SK-N-MC (cell line): Measurements from ENCODE around the gene PCSK6.

Experiments
- DNase-seq: peaks from one replicate; pipeline ENCODE4 v3.0.0-alpha.2; 2011; ENCODE audit warnings: low read depth, low spot score
- H3K27ac ChIP-seq: fragments of 200-600 bp; sonication (generic); 2 replicates; pipeline ENCODE4 v1.5.1; 2016; ENCODE audit warnings: mixed run types
- H3K36me3 ChIP-seq: fragments of 200-600 bp; sonication (generic); 2 replicates; pipeline ENCODE4 v1.6.1; 2017; ENCODE audit warnings: antibody characterized with exemption, low read length, mixed read lengths; ENCODE audit not compliant: insufficient read depth
- H3K4me3 ChIP-seq: fragments of 200-600 bp; sonication (generic); 2 replicates; pipeline ENCODE4 v1.5.1; 2016
- H3K9ac ChIP-seq: fragments of 200-600 bp; sonication (generic); 2 replicates; pipeline ENCODE4 v1.8.0; 2017; ENCODE audit warnings: mixed run types, mixed read lengths; ENCODE audit not compliant: insufficient read length
- H3K9me3 ChIP-seq: fragments of 200-600 bp; sonication (generic); 2 replicates; pipeline ENCODE4 v1.6.1; 2017; ENCODE audit warnings: low read depth, mild to moderate bottlenecking, antibody characterized with exemption, low read length, moderate library complexity, mixed read lengths
- EZH2 ChIP-seq: fragments of 200-600 bp; sonication (generic); IDR thresholded peaks from one replicate; pipeline ENCODE4 v1.6.1; 2017; ENCODE audit warnings: antibody characterized with exemption
- FOXP2 ChIP-seq: optimal IDR thresholded peaks from 2 replicates; pipeline ENCODE3; 2011; ENCODE audit warnings: mild to moderate bottlenecking, moderate library complexity; ENCODE audit not compliant: insufficient read depth; ENCODE audit errors: extremely low read length, control extremely low read depth
- POLR2AphosphoS5 ChIP-seq: IDR thresholded peaks from 2 replicates; pipeline ENCODE4 v1.6.1; 2012; ENCODE audit warnings: mild to moderate bottlenecking, low read depth, low read length, borderline replicate concordance

Gene PCSK6

GRCh38 chr15:101431748-101432147 is 57.8 kb downstream of the PCSK6 start:
- Histone ChIP-seq H3K4me3 (no peak overlapping the region), H3K9me3 (no peaks in the 10 kb centered on the region), H3K9ac (no peak overlapping the region), H3K36me3 (no peaks in the 10 kb centered on the region), H3K27ac (no peak overlapping the region)
- no peak for TF ChIP-seq FOXP2
- TF ChIP-seq EZH2: no peak
- no peak for TF ChIP-seq POLR2AphosphoS5
- DNase-seq: no peak

DNA sequence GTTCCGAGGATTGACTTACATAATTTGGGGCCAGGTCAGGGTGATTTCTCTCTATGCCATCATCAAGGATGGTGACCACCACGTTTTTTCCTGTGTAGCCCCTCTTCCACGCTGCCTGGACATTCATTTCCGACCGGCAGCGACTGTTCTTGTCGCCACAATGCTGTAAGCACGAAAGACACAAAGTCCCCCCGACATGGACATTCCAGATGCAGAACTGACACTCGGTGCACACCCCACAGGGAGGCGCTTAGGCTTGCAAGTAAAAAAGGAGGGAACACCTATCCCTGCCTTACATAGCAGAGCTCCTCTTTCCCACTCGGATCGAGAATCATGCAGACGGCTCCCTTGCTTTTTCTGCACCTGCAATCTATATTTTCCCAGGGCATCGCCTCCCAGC is 58.2 kb downstream of the PCSK6 start:
- no peak overlapping the region for H3K27ac ChIP-seq
- no peak overlapping the region for H3K9ac ChIP-seq
- no peaks in the 10 kb centered on the region for H3K9me3 ChIP-seq
- TF ChIP-seq POLR2AphosphoS5 (no peak), FOXP2 (no peak), EZH2 (no peak)
- no peak overlapping the region for H3K4me3 ChIP-seq
- no peak for DNase-seq
- no peaks in the 10 kb centered on the region for H3K36me3 ChIP-seq

- Histone ChIP-seq H3K9me3 (no peaks in the 10 kb centered on the region), H3K27ac (no peak overlapping the region), H3K36me3 (no peaks in the 10 kb centered on the region), H3K4me3 (no peak overlapping the region), H3K9ac (no peak overlapping the region)
- DNase-seq: no peak
- TF ChIP-seq POLR2AphosphoS5: no peak
- TF ChIP-seq EZH2: no peak
- no peak for TF ChIP-seq FOXP2
Observed at GRCh38 chr15:101429646-101430045, 59.9 kb downstream of the PCSK6 start.

DNA sequence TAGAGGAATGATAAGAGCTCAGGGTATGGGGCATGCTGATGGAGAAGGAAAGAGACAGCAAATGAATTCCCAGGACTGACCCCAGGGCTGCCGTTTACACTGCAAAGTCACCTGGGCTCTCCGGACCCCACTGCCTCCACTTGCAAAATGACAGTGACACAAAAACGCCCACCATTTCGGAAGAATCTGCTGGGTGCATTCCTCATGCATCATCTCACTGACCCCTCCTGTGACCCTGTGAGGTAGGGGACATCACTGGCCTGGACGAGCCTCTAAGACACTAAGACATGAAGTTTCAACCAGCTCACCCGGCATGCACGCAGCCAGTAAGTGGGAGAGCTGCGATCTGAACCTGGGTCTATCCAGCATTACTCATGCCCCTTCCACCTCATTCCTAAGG is 60.3 kb downstream of the PCSK6 start:
- DNase-seq: no peak
- H3K9ac ChIP-seq: no peak overlapping the region
- H3K9me3 ChIP-seq: no peaks in the 10 kb centered on the region
- H3K4me3 ChIP-seq: no peak overlapping the region
- no peaks in the 10 kb centered on the region for H3K36me3 ChIP-seq
- H3K27ac ChIP-seq: no peak overlapping the region
- TF ChIP-seq POLR2AphosphoS5: no peak
- no peak for TF ChIP-seq EZH2
- no peak for TF ChIP-seq FOXP2

- no peaks in the 10 kb centered on the region for H3K9me3 ChIP-seq
- H3K27ac ChIP-seq: no peak overlapping the region
- H3K36me3 ChIP-seq: no peaks in the 10 kb centered on the region
- H3K9ac ChIP-seq: no peak overlapping the region
- TF ChIP-seq FOXP2: no peak
- no peak for DNase-seq
- H3K4me3 ChIP-seq: no peak overlapping the region
Observed at GRCh38 chr15:101428758-101429157, 60.7 kb downstream of the PCSK6 start.

- H3K4me3 ChIP-seq: no peak overlapping the region
- H3K27ac ChIP-seq: no peak overlapping the region
- TF ChIP-seq FOXP2 (no peak), POLR2AphosphoS5 (no peak), EZH2 (no peak)
- no peaks in the 10 kb centered on the region for H3K36me3 ChIP-seq
- H3K9me3 ChIP-seq: no peaks in the 10 kb centered on the region
- DNase-seq: no peak
- H3K9ac ChIP-seq: no peak overlapping the region
Observed at GRCh38 chr15:101427606-101428487, 61.7 kb downstream of the PCSK6 start.

- Histone ChIP-seq H3K4me3 (no peak overlapping the region), H3K27ac (no peak overlapping the region), H3K36me3 (no peaks in the 10 kb centered on the region), H3K9ac (no peak overlapping the region), H3K9me3 (no peaks in the 10 kb centered on the region)
- no peak for DNase-seq
- no peak for TF ChIP-seq POLR2AphosphoS5
- no peak for TF ChIP-seq FOXP2
- no peak for TF ChIP-seq EZH2
Observed at GRCh38 chr15:101426761-101427333, 62.7 kb downstream of the PCSK6 start.

GRCh38 chr15:101425787-101426365 is 63.6 kb downstream of the PCSK6 start:
- TF ChIP-seq FOXP2 (no peak), POLR2AphosphoS5 (no peak), EZH2 (no peak)
- Histone ChIP-seq H3K9me3 (no peaks in the 10 kb centered on the region), H3K9ac (no peak overlapping the region), H3K36me3 (no peaks in the 10 kb centered on the region), H3K4me3 (no peak overlapping the region), H3K27ac (no peak overlapping the region)
- DNase-seq: no peak
